Measurements from ENCODE around the gene IGF2. TPM values are rescaled to one million over a fixed set of nuclear protein-coding genes. Genes with fewer than 3 reads are reported as not detected.

Gene IGF2
- polyA plus RNA-seq, 1 experiment, result 16.6 TPM

GRCh38 chr11:2140411-2141400, 1.5 kb upstream of the IGF2 start:
- TF ChIP-seq, protein P1, sequence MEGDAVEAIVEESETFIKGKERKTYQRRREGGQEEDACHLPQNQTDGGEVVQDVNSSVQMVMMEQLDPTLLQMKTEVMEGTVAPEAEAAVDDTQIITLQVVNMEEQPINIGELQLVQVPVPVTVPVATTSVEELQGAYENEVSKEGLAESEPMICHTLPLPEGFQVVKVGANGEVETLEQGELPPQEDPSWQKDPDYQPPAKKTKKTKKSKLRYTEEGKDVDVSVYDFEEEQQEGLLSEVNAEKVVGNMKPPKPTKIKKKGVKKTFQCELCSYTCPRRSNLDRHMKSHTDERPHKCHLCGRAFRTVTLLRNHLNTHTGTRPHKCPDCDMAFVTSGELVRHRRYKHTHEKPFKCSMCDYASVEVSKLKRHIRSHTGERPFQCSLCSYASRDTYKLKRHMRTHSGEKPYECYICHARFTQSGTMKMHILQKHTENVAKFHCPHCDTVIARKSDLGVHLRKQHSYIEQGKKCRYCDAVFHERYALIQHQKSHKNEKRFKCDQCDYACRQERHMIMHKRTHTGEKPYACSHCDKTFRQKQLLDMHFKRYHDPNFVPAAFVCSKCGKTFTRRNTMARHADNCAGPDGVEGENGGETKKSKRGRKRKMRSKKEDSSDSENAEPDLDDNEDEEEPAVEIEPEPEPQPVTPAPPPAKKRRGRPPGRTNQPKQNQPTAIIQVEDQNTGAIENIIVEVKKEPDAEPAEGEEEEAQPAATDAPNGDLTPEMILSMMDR (IDR thresholded peaks at IDR 0.05; ENCODE audit: low read depth, low read length), result no peak
- no peak overlapping the region for H3K27ac ChIP-seq (ENCODE audit: low read depth, low read length)
- ChIA-PET CTCF (interaction anchor here (0.7 to 3.6 kb wide), 3 partner anchors 10 to 103 kb away, joined by 3 to 26 read pairs (median 7); no protein-coding TSS in a partner anchor), POLR2A (no interaction called here)
- no peaks in the 10 kb centered on the region; the same call in 1 of the 2 replicates for H3K9me3 ChIP-seq (ENCODE audit: control insufficient read depth, insufficient read depth, low read length)
- H3K4me3 ChIP-seq (ENCODE audit: low read depth, low read length), result no peak overlapping the region
- no peak for DNase-seq (ENCODE audit: low read depth, low spot score)
- peaks cover 64% of the 10 kb centered on the region for H3K27me3 ChIP-seq (ENCODE audit: control insufficient read depth, insufficient read depth, low read length)

GRCh38 chr11:2139621-2140337, 590 bp upstream of the IGF2 start:
- DNase-seq (ENCODE audit: low read depth, low spot score), result no peak
- TF ChIP-seq, protein P1 (IDR thresholded peaks at IDR 0.05; ENCODE audit: low read depth, low read length), result no peak
- ChIA-PET CTCF (no interaction called here), POLR2A (no interaction called here)
- peaks cover 57% of the 10 kb centered on the region for H3K27me3 ChIP-seq (ENCODE audit: control insufficient read depth, insufficient read depth, low read length)
- no peak overlapping the region for H3K27ac ChIP-seq (ENCODE audit: low read depth, low read length)
- H3K4me3 ChIP-seq (ENCODE audit: low read depth, low read length), result no peak overlapping the region
- no peaks in the 10 kb centered on the region; the same call in 1 of the 2 replicates for H3K9me3 ChIP-seq (ENCODE audit: control insufficient read depth, insufficient read depth, low read length)

- H3K27me3 ChIP-seq (ENCODE audit: control insufficient read depth, insufficient read depth, low read length), result peaks cover 46% of the 10 kb centered on the region
These were observed 612 bp downstream of the IGF2 start for GRCh38 chr11:2138431-2139122.

GRCh38 chr11:2138068-2138430, 1.1 kb downstream of the IGF2 start:
- no peaks in the 10 kb centered on the region; the same call in 1 of the 2 replicates for H3K9me3 ChIP-seq (ENCODE audit: control insufficient read depth, insufficient read depth, low read length)
- CTCF ChIA-PET, result interaction anchor here (0.6 to 1.3 kb wide), 2 partner anchors 14 to 15 kb away, joined by 5 read pairs; no protein-coding TSS in a partner anchor
- no peak overlapping the region for H3K27ac ChIP-seq (ENCODE audit: low read depth, low read length)
- DNase-seq (ENCODE audit: low read depth, low spot score), result no peak
- peaks cover 44% of the 10 kb centered on the region for H3K27me3 ChIP-seq (ENCODE audit: control insufficient read depth, insufficient read depth, low read length)
- TF ChIP-seq, protein P1 (IDR thresholded peaks at IDR 0.05; ENCODE audit: low read depth, low read length), result no peak
- peak overlapping the region; percentile 47 for H3K4me3 ChIP-seq (ENCODE audit: low read depth, low read length)
- POLR2A ChIA-PET, result no interaction called here

More at GRCh38 chr11:2138431-2139122, 612 bp downstream of the IGF2 start:
- ChIA-PET POLR2A (no interaction called here), CTCF (interaction anchor here (0.5 to 1.3 kb wide), 3 partner anchors 13 to 256 kb away, joined by 5 read pairs; no protein-coding TSS in a partner anchor)
- TF ChIP-seq, protein P1 (IDR thresholded peaks at IDR 0.05; ENCODE audit: low read depth, low read length), result no peak
- no peak overlapping the region for H3K27ac ChIP-seq (ENCODE audit: low read depth, low read length)
- H3K4me3 ChIP-seq (ENCODE audit: low read depth, low read length), result peak overlapping the region; percentile 38
- H3K9me3 ChIP-seq (ENCODE audit: control insufficient read depth, insufficient read depth, low read length), result no peaks in the 10 kb centered on the region; the same call in 1 of the 2 replicates
- DNase-seq (ENCODE audit: low read depth, low spot score), result no peak

All from AG04450 (cell line).